ENCODE measurements around the gene PTPRG.

The PTPRG gene

GRCh38 chr3:61857297-61857696 lies 295.9 kb downstream of the PTPRG start:
- peaks cover 2% of the 10 kb centered on the region for H3K9me3 Mint-ChIP-seq
- no peaks in the 10 kb centered on the region for H3K27me3 Mint-ChIP-seq
- no peaks in the 10 kb centered on the region for H3K36me3 Mint-ChIP-seq
- H3K4me3 Mint-ChIP-seq = no peak overlapping the region
- H3K27ac Mint-ChIP-seq = no peak overlapping the region
- ATAC-seq (ENCODE audit: low read depth) = no peak
- DNase-seq (ENCODE audit: low spot score in 2 of 2) = no peak
- H3K4me1 Mint-ChIP-seq = no peaks in the 10 kb centered on the region

- Mint-ChIP-seq H3K4me3 (no peak overlapping the region), H3K4me1 (no peaks in the 10 kb centered on the region), H3K9me3 (peaks cover 2% of the 10 kb centered on the region), H3K27me3 (no peaks in the 10 kb centered on the region), H3K36me3 (no peaks in the 10 kb centered on the region), H3K27ac (no peak overlapping the region)
- no peak for DNase-seq (ENCODE audit: low spot score in 2 of 2)
- ATAC-seq (ENCODE audit: low read depth) = no peak
These were observed 296.7 kb downstream of the PTPRG start for GRCh38 chr3:61858054-61858453.

- H3K27ac Mint-ChIP-seq = no peak overlapping the region
- no peak overlapping the region for H3K4me3 Mint-ChIP-seq
- no peaks in the 10 kb centered on the region for H3K36me3 Mint-ChIP-seq
- peaks cover 2% of the 10 kb centered on the region for H3K9me3 Mint-ChIP-seq
- peaks cover 4% of the 10 kb centered on the region for H3K4me1 Mint-ChIP-seq
- ATAC-seq (ENCODE audit: low read depth) = no peak
- DNase-seq (ENCODE audit: low spot score in 2 of 2) = no peak
- no peaks in the 10 kb centered on the region for H3K27me3 Mint-ChIP-seq
These were observed 300.0 kb downstream of the PTPRG start for GRCh38 chr3:61861410-61861809.

DNA sequence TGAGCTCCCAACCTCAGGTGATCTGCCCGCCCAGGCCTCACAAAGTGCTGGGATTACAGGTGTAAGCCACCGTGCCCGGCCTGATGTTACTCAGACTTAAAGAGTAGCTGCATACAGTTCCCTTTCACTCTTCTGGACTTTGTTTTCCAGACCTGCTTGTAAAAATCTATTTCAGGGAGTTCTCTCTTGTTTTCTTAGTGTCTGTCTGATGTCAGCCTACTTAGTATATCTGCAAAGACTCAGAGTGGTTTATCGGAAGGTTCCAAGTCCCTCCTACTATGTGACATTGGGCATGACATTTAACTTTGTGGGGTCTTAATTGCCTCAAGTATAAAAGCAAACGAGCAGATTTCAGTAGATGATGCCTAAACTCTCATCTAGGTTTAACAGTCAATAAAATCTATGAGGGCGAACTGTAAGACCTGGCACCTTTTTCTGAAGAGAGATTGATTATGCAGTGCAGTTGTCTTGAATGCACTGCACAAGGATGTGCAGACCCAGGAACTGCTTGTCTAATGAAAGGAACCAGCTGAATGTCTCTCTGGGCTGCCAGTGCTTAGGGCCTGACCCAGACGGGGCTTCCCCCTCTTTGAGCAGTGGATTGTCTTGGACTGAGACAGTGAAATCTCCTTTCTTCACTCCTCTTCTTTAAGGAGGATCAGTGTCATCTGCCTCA lies 301.4 kb downstream of the PTPRG start:
- H3K36me3 Mint-ChIP-seq = no peaks in the 10 kb centered on the region
- peaks cover 4% of the 10 kb centered on the region for H3K4me1 Mint-ChIP-seq
- DNase-seq (ENCODE audit: low spot score in 2 of 2) (no peak), ATAC-seq (ENCODE audit: low read depth) (no peak)
- peaks cover 2% of the 10 kb centered on the region for H3K9me3 Mint-ChIP-seq
- H3K4me3 Mint-ChIP-seq = no peak overlapping the region
- H3K27ac Mint-ChIP-seq = no peak overlapping the region
- H3K27me3 Mint-ChIP-seq = no peaks in the 10 kb centered on the region

GRCh38 chr3:61863579-61863978 lies 302.2 kb downstream of the PTPRG start:
- no peak overlapping the region for H3K27ac Mint-ChIP-seq
- DNase-seq (ENCODE audit: low spot score in 2 of 2) (no peak), ATAC-seq (ENCODE audit: low read depth) (no peak)
- H3K4me3 Mint-ChIP-seq = no peak overlapping the region
- no peaks in the 10 kb centered on the region for H3K27me3 Mint-ChIP-seq
- peaks cover 2% of the 10 kb centered on the region for H3K9me3 Mint-ChIP-seq
- no peaks in the 10 kb centered on the region for H3K36me3 Mint-ChIP-seq
- peaks cover 4% of the 10 kb centered on the region for H3K4me1 Mint-ChIP-seq

DNA sequence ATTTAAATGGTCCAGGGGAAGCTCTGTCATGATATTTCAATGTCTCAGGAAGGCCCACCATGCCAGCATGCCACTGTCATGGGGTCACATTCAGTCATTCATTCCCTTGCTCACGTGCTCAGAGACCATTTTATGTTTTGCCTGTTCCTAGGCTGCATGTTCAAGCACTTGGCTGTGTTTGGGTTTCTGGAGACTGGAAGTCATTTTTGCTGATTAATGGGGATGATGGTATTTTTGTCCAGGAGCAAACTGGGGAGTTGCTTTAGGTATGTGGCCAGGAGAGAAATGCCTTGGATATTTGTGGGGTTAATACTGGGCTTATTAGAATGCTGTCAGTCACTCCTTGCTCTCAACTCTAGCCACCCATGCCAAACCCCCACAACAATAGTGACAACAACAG lies 303.5 kb downstream of the PTPRG start:
- DNase-seq (ENCODE audit: low spot score in 2 of 2) = no peak
- Mint-ChIP-seq H3K36me3 (peaks cover 1% of the 10 kb centered on the region), H3K27ac (no peak overlapping the region), H3K27me3 (no peaks in the 10 kb centered on the region), H3K9me3 (peaks cover 2% of the 10 kb centered on the region), H3K4me3 (no peak overlapping the region), H3K4me1 (peaks cover 4% of the 10 kb centered on the region)
- no peak for ATAC-seq (ENCODE audit: low read depth)

DNA sequence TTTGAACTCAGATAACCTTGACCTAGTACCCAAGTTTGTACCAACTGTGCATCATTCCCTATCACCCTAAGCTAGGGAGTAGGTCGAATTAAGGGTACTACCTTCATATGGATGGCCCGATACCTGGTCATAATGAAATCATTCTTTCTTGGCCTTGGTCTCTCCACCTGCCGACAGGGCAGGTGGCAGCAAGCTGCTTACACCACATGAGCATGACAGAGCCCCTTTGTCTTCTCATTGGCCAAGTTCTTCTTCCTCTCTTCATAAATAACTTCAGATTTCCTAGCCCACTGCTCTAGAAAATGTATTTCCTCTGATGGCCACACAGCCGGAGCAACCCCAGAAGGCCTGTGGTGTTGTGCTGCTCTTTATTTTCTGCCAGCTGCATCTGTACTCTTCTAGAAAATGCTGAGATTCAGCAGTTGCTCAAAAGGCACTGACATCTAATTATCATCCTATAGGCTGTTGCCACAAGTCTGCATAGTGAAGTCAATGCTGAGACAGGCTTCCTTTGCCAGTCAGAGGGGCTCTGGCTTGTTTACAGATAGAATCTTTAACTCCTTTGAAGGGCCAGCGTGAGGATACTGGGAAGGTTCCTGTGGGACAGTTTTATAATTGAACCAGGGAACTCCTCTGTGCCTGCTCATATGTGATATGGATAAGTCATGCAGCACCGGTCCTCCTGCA lies 304.2 kb downstream of the PTPRG start:
- peaks cover 2% of the 10 kb centered on the region for H3K36me3 Mint-ChIP-seq
- H3K27ac Mint-ChIP-seq = no peak overlapping the region
- peaks cover 4% of the 10 kb centered on the region for H3K4me1 Mint-ChIP-seq
- no peak overlapping the region for H3K4me3 Mint-ChIP-seq
- DNase-seq (ENCODE audit: low spot score in 2 of 2) (no peak), ATAC-seq (ENCODE audit: low read depth) (no peak)
- H3K27me3 Mint-ChIP-seq = no peaks in the 10 kb centered on the region
- H3K9me3 Mint-ChIP-seq = peaks cover 2% of the 10 kb centered on the region

- peak; percentile 26 for ATAC-seq (ENCODE audit: low read depth)
- DNase-seq (ENCODE audit: low spot score in 2 of 2) = no peak
- no peaks in the 10 kb centered on the region for H3K27me3 Mint-ChIP-seq
- peaks cover 2% of the 10 kb centered on the region for H3K9me3 Mint-ChIP-seq
- peaks cover 4% of the 10 kb centered on the region for H3K4me1 Mint-ChIP-seq
- no peak overlapping the region for H3K4me3 Mint-ChIP-seq
- peaks cover 2% of the 10 kb centered on the region for H3K36me3 Mint-ChIP-seq
- no peak overlapping the region for H3K27ac Mint-ChIP-seq
These were observed 304.8 kb downstream of the PTPRG start for GRCh38 chr3:61866153-61866542.

DNA sequence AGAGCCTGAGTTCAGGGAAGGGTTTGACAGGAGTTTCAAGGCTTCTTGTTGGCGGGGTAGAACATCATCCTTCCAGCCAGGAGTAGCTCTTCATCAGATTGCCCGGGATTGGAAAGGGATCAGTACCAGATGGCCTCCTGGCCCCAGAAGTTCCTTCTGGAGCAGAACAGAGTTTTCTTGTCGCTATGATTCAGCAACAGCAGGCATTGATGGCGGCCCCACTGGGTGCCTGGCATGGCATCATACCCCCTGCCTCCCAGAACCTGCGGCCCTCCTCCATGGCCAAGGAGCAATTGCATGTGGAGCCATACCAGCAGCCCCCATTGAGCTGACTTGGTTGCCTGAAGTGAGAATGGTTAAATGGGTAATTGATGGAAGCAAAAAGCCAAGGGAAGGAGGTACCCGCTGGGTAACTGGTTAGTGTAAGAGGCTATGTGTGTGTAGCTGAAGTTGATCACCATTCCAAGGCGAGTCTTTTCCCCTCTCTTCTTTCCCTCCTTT lies 305.6 kb downstream of the PTPRG start:
- Mint-ChIP-seq H3K4me1 (peaks cover 4% of the 10 kb centered on the region), H3K4me3 (no peak overlapping the region), H3K27me3 (no peaks in the 10 kb centered on the region), H3K9me3 (peaks cover 2% of the 10 kb centered on the region), H3K36me3 (peaks cover 2% of the 10 kb centered on the region), H3K27ac (no peak overlapping the region)
- no peak for DNase-seq (ENCODE audit: low spot score in 2 of 2)
- ATAC-seq (ENCODE audit: low read depth) = no peak

GRCh38 chr3:61868499-61868898 lies 307.1 kb downstream of the PTPRG start:
- H3K4me1 Mint-ChIP-seq = peaks cover 4% of the 10 kb centered on the region
- no peak for DNase-seq (ENCODE audit: low spot score in 2 of 2)
- peaks cover 2% of the 10 kb centered on the region for H3K36me3 Mint-ChIP-seq
- H3K27ac Mint-ChIP-seq = no peak overlapping the region
- ATAC-seq (ENCODE audit: low read depth) = no peak
- H3K9me3 Mint-ChIP-seq = peaks cover 2% of the 10 kb centered on the region
- H3K4me3 Mint-ChIP-seq = no peak overlapping the region
- no peaks in the 10 kb centered on the region for H3K27me3 Mint-ChIP-seq

GRCh38 chr3:61869371-61869770 lies 308.0 kb downstream of the PTPRG start:
- ATAC-seq (ENCODE audit: low read depth) = no peak
- no peak overlapping the region for H3K4me3 Mint-ChIP-seq
- H3K4me1 Mint-ChIP-seq = peaks cover 4% of the 10 kb centered on the region
- H3K27me3 Mint-ChIP-seq = no peaks in the 10 kb centered on the region
- H3K27ac Mint-ChIP-seq = no peak overlapping the region
- DNase-seq (ENCODE audit: low spot score in 2 of 2) = no peak
- peaks cover 2% of the 10 kb centered on the region for H3K36me3 Mint-ChIP-seq
- H3K9me3 Mint-ChIP-seq = peaks cover 2% of the 10 kb centered on the region

DNA sequence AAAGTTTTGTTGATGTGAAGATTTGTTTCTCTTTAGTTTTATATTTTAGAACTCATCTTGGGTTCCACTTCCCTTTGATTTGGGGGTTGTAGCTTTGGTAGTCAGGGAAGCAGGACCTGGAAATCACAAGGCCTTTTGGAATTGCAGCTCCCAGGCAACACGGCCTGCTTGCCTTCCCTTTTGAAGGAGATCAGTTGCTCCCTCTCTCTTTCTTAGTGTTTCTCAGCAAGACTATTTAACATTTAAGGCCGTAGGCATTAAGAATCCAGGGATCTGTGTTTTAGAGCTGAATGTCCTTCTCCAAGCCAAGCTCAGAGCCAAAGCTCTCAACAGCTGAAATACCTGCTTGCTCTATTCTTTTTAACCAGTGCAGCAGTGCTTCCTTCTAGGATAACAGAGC lies 310.3 kb downstream of the PTPRG start:
- ATAC-seq (ENCODE audit: low read depth) = no peak
- Mint-ChIP-seq H3K4me1 (no peaks in the 10 kb centered on the region), H3K4me3 (no peak overlapping the region), H3K27ac (no peak overlapping the region), H3K9me3 (peaks cover 2% of the 10 kb centered on the region), H3K36me3 (peaks cover 2% of the 10 kb centered on the region), H3K27me3 (no peaks in the 10 kb centered on the region)
- DNase-seq (ENCODE audit: low spot score in 2 of 2) = no peak

DNA sequence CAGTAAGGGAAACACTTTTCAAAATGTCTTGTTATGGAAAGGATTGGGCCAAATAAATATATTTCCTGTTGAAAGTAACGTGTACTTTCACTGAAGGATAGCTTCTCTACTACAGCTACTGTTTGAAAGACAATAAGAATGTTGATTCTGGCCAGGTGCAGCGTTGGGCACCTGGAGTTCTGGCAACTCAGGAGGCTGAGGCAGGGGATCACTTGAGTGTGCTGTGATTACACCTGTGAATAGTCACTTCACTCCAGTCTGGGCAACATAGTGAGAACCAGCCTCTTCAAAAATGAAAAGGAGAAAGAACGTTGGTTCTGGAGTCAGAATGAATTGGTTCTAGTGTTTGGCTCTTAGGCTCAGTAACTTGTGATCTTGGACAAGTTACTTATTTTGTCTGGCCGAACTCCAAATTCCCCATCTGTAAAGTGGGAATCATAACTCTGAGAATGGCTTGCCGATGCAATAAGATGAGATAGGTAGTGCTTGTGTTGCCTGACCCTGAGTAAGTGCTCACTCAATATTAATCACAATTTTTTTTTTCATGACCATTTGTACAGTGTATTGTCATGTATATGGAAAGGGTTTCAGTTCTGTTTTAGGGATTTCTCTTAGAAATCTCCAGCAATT lies 310.8 kb downstream of the PTPRG start:
- Mint-ChIP-seq H3K36me3 (peaks cover 2% of the 10 kb centered on the region), H3K4me1 (no peaks in the 10 kb centered on the region), H3K4me3 (no peak overlapping the region), H3K27ac (no peak overlapping the region), H3K27me3 (no peaks in the 10 kb centered on the region), H3K9me3 (peaks cover 2% of the 10 kb centered on the region)
- ATAC-seq (ENCODE audit: low read depth) (no peak), DNase-seq (ENCODE audit: low spot score in 2 of 2) (no peak)

DNA sequence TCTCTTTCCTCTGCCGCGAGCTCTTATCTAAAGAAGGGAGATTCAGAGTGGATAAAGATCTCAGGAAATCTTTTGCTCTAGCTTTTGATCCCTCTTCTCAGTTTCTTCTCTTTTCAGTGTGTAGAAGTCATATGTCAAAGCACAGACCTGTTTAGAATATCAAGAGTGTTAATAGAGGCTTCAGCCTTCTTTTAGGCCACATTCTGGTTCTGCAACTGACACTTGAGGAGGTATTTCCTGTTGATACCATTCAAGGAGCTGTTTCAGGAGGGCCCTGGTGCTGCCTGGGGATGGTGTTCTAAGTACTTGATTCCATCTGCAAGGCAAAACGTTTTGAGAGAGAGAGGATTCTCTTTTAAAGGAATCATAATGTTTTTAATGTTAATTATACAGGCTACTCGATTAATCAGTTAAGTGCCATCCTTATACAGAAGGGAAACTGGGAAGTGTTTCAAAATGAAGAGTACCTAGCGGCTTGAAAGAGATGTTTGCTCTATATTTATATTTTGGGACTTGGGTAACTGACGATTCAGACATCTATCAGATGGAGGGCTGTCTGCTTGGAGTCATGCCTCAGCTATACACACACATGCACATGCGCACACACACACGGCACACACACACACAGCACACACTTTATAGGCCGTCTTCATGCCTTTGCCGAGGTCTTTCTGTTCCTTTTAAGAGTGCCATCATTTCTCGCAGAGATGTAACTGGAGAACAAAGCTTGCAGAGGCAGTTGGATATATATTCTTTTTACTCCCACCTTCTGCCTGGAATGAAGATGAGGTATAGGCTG lies 313.9 kb downstream of the PTPRG start:
- DNase-seq (ENCODE audit: low spot score in 2 of 2) = no peak
- Mint-ChIP-seq H3K27ac (no peak overlapping the region), H3K4me3 (no peak overlapping the region), H3K27me3 (no peaks in the 10 kb centered on the region), H3K9me3 (no peaks in the 10 kb centered on the region), H3K36me3 (no peaks in the 10 kb centered on the region), H3K4me1 (no peaks in the 10 kb centered on the region)
- no peak for ATAC-seq (ENCODE audit: low read depth)
